Tibial artery (tissue), 4 donors: ENCODE results near the gene ETV7.

ENCODE experiments used
- DNase-seq, 2 donors: peaks; one replicate each; pipeline ENCODE4 v3.0.0-alpha.2; 2019
- H3K27ac ChIP-seq, 2 donors: fragments of 200-600 bp; sonication (generic) in 1 of 2; 1 replicate in 1 of 2; 2 replicates in 1 of 2; pipeline ENCODE4 v1.5.1; 2018 to 2019; ENCODE audit warnings: mild to moderate bottlenecking in 1 of 2
- H3K27me3 ChIP-seq, 2 donors: fragments of 200-600 bp; sonication (generic) in 1 of 2; one replicate each; pipeline versions ENCODE4 v1.5.1 to v1.6.0; 2016 to 2019
- H3K36me3 ChIP-seq, 3 donors: fragments of 200-600 bp; sonication (generic) in 2 of 3; one replicate each; pipeline ENCODE4 v1.5.1; 2016 to 2019; ENCODE audit warnings: mild to moderate bottlenecking in 2 of 3
- H3K4me1 ChIP-seq, 4 donors: fragments of 200-600 bp; sonication (generic) in 2 of 4; 1 replicate in 3 of 4; 2 replicates in 1 of 4; pipeline ENCODE4 v1.5.1; 2016 to 2019
- H3K4me3 ChIP-seq, 2 donors: fragments of 200-600 bp; sonication (generic) in 1 of 2; 1 replicate in 1 of 2; 2 replicates in 1 of 2; pipeline ENCODE4 v1.5.1; 2018 to 2019; ENCODE audit warnings: mild to moderate bottlenecking in 2 of 2
- H3K9me3 ChIP-seq, 3 donors: fragments of 200-600 bp; sonication (generic) in 1 of 3; one replicate each; pipeline ENCODE4 v1.5.1; 2016 to 2019
- CTCF ChIP-seq, 2 experiments: fragments of 200-600 bp in 1 of 2; fragments of 450-650 bp in 1 of 2; IDR thresholded peaks; one replicate each; pipeline ENCODE4 v1.5.1; 2017 to 2019; ENCODE audit warnings: antibody characterized with exemption in 2 of 2, mild to moderate bottlenecking in 1 of 2, moderate library complexity in 1 of 2
- intact Hi-C: fragments of 100-400 bp; cut with DNase I; formaldehyde crosslinking; loops from one replicate; pipeline ENCODE4 v1.15.0; 2023; ENCODE audit warnings: low total_unique reads

Gene ETV7

GRCh38 chr6:36399970-36400369 is 12.5 kb upstream of the ETV7 start:
- Histone ChIP-seq H3K4me3 (no peak overlapping the region), H3K4me1 (no peaks in the 10 kb centered on the region), H3K9me3 (no peaks in the 10 kb centered on the region), H3K36me3 (no peaks in the 10 kb centered on the region), H3K27me3 (no peaks in the 10 kb centered on the region), H3K27ac (no peak overlapping the region)
- no peak for DNase-seq
- intact Hi-C loops: no loop called here
- no peak for TF ChIP-seq CTCF (IDR thresholded peaks at IDR 0.05)

GRCh38 chr6:36392621-36393020 is 5.2 kb upstream of the ETV7 start:
- no peak overlapping the region for H3K27ac ChIP-seq
- no peaks in the 10 kb centered on the region for H3K36me3 ChIP-seq
- intact Hi-C loops: no loop called here
- no peaks in the 10 kb centered on the region for H3K27me3 ChIP-seq
- TF ChIP-seq CTCF (IDR thresholded peaks at IDR 0.05): no peak
- H3K4me3 ChIP-seq: no peak overlapping the region
- no peaks in the 10 kb centered on the region for H3K9me3 ChIP-seq
- DNase-seq: no peak
- peaks cover 0 to 6% (median 5%) of the 10 kb centered on the region in 4 donors for H3K4me1 ChIP-seq

GRCh38 chr6:36389353-36389752 is 1.9 kb upstream of the ETV7 start:
- Histone ChIP-seq H3K9me3 (no peaks in the 10 kb centered on the region), H3K4me1 (peaks cover 0 to 21% (median 12%) of the 10 kb centered on the region in 4 donors), H3K27ac (no peak overlapping the region), H3K4me3 (no peak overlapping the region), H3K36me3 (no peaks in the 10 kb centered on the region), H3K27me3 (no peaks in the 10 kb centered on the region)
- no peak for TF ChIP-seq CTCF (IDR thresholded peaks at IDR 0.05)
- DNase-seq: no peak
- intact Hi-C loops: no loop called here

- Histone ChIP-seq H3K4me1 (peaks cover 0 to 35% (median 13%) of the 10 kb centered on the region in 4 donors), H3K27me3 (no peaks in the 10 kb centered on the region), H3K9me3 (no peaks in the 10 kb centered on the region), H3K27ac (peak overlapping the region; percentile 39 to 63), H3K36me3 (no peaks in the 10 kb centered on the region), H3K4me3 (peak overlapping the region; percentile 67 to 73)
- peak; percentile 9 to 12 for TF ChIP-seq CTCF (IDR thresholded peaks at IDR 0.05)
- peak in 1 of 2 donors; percentile 35 for DNase-seq
- intact Hi-C loops: no loop called here
These were observed 702 bp downstream of the ETV7 start for GRCh38 chr6:36386495-36387439.

GRCh38 chr6:36384095-36384494 is 3.4 kb downstream of the ETV7 start:
- Histone ChIP-seq H3K27me3 (no peaks in the 10 kb centered on the region), H3K4me3 (no peak overlapping the region), H3K27ac (no peak overlapping the region), H3K9me3 (no peaks in the 10 kb centered on the region), H3K4me1 (peaks cover 0 to 41% (median 15%) of the 10 kb centered on the region in 4 donors), H3K36me3 (no peaks in the 10 kb centered on the region)
- intact Hi-C loops: no loop called here
- no peak for DNase-seq
- no peak for TF ChIP-seq CTCF (IDR thresholded peaks at IDR 0.05)
